Left lung (tissue), 10 donors: ENCODE measurements around the gene SCMH1. TPM values are rescaled to one million over a fixed set of nuclear protein-coding genes. Genes with fewer than 3 reads are reported as not detected.
"Not testable (repeated sequence)": the region's sequence is repeated elsewhere in the genome, so short reads cannot be mapped to it uniquely, and the experiment has no call there.

Experiments
- ATAC-seq: fragments of 200-7000 bp; cut with Tn5 transposase; one replicate; pipeline ENCODE4 v1.9.1; 2020; ENCODE audit warnings: moderate library complexity
- DNase-seq, 4 donors: peaks; one replicate each; pipeline ENCODE4 v3.0.0-alpha.2; 2013 to 2020
- H3K27ac ChIP-seq, 2 donors: fragments of 200-600 bp; sonication (generic) in 1 of 2; one replicate each; pipeline versions ENCODE4 v1.5.0 to v1.8.0; 2020 to 2021
- H3K27me3 ChIP-seq, 2 donors: fragments of 200-600 bp; sonication (generic) in 1 of 2; one replicate each; pipeline versions ENCODE4 v1.5.0 to v1.8.0; 2020 to 2021
- H3K36me3 ChIP-seq, 2 donors: fragments of 200-600 bp; sonication (generic) in 1 of 2; one replicate each; pipeline versions ENCODE4 v1.5.0 to v1.8.0; 2020 to 2021
- H3K4me1 ChIP-seq, 2 donors: fragments of 200-600 bp; one replicate each; pipeline ENCODE4 v1.8.0; 2021
- H3K4me3 ChIP-seq, 2 donors: fragments of 200-600 bp; sonication (generic) in 1 of 2; one replicate each; pipeline versions ENCODE4 v1.5.0 to v1.8.0; 2020 to 2021; ENCODE audit warnings: mild to moderate bottlenecking in 1 of 2
- H3K9me3 ChIP-seq, 2 donors: fragments of 200-600 bp; sonication (generic) in 1 of 2; one replicate each; pipeline versions ENCODE4 v1.5.0 to v1.8.0; 2020 to 2021
- intact Hi-C, 2 donors: fragments of 100-400 bp; cut with DNase I; formaldehyde crosslinking; loops; one replicate each; pipeline versions ENCODE4 v1.11.2 to v1.14.2; 2022
- polyA plus RNA-seq, 6 donors: library from polyadenylated mRNA; unstranded; fragments of 120-200 nt; gene quantifications; one replicate each; pipeline ENCODE4 v1.2.1, GENCODE V29; 2013; ENCODE audit not compliant: insufficient read length in 6 of 6
- total RNA-seq, 2 donors: library from RNA; stranded (reverse); fragmentation: NEBNext Ultra II Directional; extraction: Animal tissue kit (Norgen Biotek cat#: 25700); gene quantifications; one replicate each; pipeline ENCODE4 v1.2.1, GENCODE V29; 2021
- TF ChIP-seq, protein P1 (sequence below), 2 donors: fragments of 200-600 bp; sonication (generic) in 1 of 2; IDR thresholded peaks; one replicate each; pipeline versions ENCODE4 v1.5.0 to v1.8.0; 2021; ENCODE audit warnings: antibody characterized with exemption in 2 of 2
- donor health status: DM: no; HTN: yes; CAD: no.
- donor health status: DM: no; HTN: no; CAD: no.

The SCMH1 gene
- total and polyA plus RNA-seq, 8 donors, result 27.8 to 56.1 (median 44.3) TPM

DNA sequence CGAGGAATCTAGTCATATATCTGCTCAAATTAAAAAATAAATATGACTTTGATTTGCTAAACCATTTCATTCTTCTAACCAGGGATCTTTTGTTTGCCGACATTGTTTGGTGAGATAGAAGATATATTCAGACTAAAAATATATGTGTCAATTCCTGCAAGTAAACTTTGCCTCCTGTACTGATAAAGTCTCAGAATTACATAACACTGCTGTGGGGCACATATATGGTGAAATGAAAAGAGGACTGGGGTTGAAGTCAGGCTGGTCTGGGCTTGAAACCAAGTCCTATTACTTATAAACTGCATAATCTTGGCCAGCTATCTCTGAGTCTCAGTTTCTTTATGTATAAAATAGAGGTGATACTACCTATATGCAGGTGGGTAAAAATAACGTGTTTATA lies 9.8 kb downstream of the SCMH1 start:
- Histone ChIP-seq H3K27ac (no peak overlapping the region), H3K9me3 (no peaks in the 10 kb centered on the region), H3K4me3 (no peak overlapping the region), H3K36me3 (no peaks in the 10 kb centered on the region), H3K27me3 (no peaks in the 10 kb centered on the region), H3K4me1 (peaks cover 0 to 10% of the 10 kb centered on the region in 2 donors)
- TF ChIP-seq, protein P1, sequence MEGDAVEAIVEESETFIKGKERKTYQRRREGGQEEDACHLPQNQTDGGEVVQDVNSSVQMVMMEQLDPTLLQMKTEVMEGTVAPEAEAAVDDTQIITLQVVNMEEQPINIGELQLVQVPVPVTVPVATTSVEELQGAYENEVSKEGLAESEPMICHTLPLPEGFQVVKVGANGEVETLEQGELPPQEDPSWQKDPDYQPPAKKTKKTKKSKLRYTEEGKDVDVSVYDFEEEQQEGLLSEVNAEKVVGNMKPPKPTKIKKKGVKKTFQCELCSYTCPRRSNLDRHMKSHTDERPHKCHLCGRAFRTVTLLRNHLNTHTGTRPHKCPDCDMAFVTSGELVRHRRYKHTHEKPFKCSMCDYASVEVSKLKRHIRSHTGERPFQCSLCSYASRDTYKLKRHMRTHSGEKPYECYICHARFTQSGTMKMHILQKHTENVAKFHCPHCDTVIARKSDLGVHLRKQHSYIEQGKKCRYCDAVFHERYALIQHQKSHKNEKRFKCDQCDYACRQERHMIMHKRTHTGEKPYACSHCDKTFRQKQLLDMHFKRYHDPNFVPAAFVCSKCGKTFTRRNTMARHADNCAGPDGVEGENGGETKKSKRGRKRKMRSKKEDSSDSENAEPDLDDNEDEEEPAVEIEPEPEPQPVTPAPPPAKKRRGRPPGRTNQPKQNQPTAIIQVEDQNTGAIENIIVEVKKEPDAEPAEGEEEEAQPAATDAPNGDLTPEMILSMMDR (IDR thresholded peaks at IDR 0.05), result no peak
- intact Hi-C loops, result no loop called here
- no peak for DNase-seq
- ATAC-seq, result no peak

GRCh38 chr1:41230656-41231055 lies 11.4 kb downstream of the SCMH1 start:
- H3K27me3 ChIP-seq, result no peaks in the 10 kb centered on the region
- intact Hi-C loops, result no loop called here
- TF ChIP-seq, protein P1 (IDR thresholded peaks at IDR 0.05), result no peak
- H3K4me1 ChIP-seq, result peaks cover 0 to 10% of the 10 kb centered on the region in 2 donors
- DNase-seq (no peak), ATAC-seq (no peak)
- H3K9me3 ChIP-seq, result no peaks in the 10 kb centered on the region
- H3K4me3 ChIP-seq, result no peak overlapping the region
- no peak overlapping the region for H3K27ac ChIP-seq
- H3K36me3 ChIP-seq, result no peaks in the 10 kb centered on the region

DNA sequence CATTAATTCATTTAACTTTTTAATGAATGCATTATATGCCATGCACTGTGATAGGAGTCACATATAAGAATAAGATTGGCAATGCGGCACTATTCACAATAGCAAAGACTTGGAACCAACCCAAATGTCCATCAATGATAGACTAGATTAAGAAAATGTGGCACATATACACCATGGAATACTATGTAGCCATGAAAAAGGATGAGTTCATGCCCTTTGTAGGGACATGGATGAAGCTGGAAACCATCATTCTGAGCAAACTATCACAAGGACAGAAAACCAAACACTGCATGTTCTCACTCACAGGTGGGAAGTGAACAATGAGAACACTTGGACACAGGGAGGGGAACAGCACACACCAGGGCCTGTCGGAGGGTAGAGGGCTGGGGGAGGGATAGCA lies 12.9 kb downstream of the SCMH1 start:
- H3K4me3 ChIP-seq, H3K4me1 ChIP-seq, intact Hi-C loops, DNase-seq, H3K27me3 ChIP-seq, H3K36me3 ChIP-seq, H3K27ac ChIP-seq, H3K9me3 ChIP-seq, ATAC-seq: not testable (repeated sequence)

- DNase-seq (no peak), ATAC-seq (no peak)
- TF ChIP-seq, protein P1 (IDR thresholded peaks at IDR 0.05), result no peak
- H3K9me3 ChIP-seq, result no peaks in the 10 kb centered on the region
- no peaks in the 10 kb centered on the region for H3K4me1 ChIP-seq
- no peak overlapping the region for H3K27ac ChIP-seq
- no peak overlapping the region for H3K4me3 ChIP-seq
- H3K36me3 ChIP-seq, result no peaks in the 10 kb centered on the region
- intact Hi-C loops, result no loop called here
- no peaks in the 10 kb centered on the region for H3K27me3 ChIP-seq
Observed at GRCh38 chr1:41226815-41227434, 15.2 kb downstream of the SCMH1 start.

DNA sequence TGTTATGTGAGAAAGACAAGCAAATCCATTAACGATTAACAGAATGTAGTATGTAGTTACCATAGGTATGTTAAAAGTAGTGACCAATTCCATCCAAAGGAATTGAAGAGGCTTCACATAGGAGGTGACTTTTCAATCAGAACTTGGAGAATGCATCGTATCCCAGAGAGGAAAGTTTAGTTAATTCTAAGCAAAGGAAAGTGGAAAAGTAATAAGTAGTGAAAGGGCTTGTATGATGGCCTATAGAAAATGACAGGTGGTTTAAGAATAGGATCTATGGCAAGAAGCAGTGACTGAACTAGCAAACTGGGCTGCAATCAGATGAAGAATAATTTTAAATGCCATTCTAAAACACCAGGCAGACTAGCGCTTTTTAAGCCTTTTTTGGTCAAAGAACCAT lies 16.6 kb downstream of the SCMH1 start:
- DNase-seq (no peak), ATAC-seq (no peak)
- no peak overlapping the region for H3K27ac ChIP-seq
- TF ChIP-seq, protein P1 (IDR thresholded peaks at IDR 0.05), result no peak
- no peaks in the 10 kb centered on the region for H3K4me1 ChIP-seq
- no peaks in the 10 kb centered on the region for H3K27me3 ChIP-seq
- no peaks in the 10 kb centered on the region for H3K36me3 ChIP-seq
- no peaks in the 10 kb centered on the region for H3K9me3 ChIP-seq
- intact Hi-C loops, result no loop called here
- H3K4me3 ChIP-seq, result no peak overlapping the region

DNA sequence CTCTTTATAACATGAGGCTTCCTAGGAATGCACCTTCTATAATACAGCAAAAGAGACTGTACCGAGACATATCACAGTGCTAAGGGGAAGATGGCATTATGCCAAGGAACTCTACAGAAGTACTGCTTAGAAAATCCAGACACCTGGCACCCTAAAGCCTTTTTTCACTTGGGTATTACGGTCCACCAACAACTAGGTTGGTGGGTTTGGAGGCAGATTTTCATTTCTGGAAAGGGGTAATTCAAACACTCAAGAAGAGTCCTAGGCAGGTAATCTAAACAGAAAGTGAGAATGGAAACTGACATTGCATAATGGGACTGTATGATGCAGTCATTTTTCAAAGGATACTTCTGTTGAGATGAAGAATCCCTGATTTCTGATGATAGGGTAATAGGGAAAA lies 19.6 kb downstream of the SCMH1 start:
- DNase-seq, result peak in 1 of 4 donors; percentile 21
- Histone ChIP-seq H3K9me3 (peaks cover 0 to 13% of the 10 kb centered on the region in 2 donors), H3K36me3 (peaks cover 0 to 7% of the 10 kb centered on the region in 2 donors), H3K27ac (no peak overlapping the region), H3K4me3 (no peak overlapping the region), H3K4me1 (no peaks in the 10 kb centered on the region), H3K27me3 (no peaks in the 10 kb centered on the region)
- peak; percentile 53 for ATAC-seq
- intact Hi-C loops, result no loop called here
- TF ChIP-seq, protein P1 (IDR thresholded peaks at IDR 0.05), result no peak
